ENCODE results near the gene KCNQ1.

KCNQ1 gene

DNA sequence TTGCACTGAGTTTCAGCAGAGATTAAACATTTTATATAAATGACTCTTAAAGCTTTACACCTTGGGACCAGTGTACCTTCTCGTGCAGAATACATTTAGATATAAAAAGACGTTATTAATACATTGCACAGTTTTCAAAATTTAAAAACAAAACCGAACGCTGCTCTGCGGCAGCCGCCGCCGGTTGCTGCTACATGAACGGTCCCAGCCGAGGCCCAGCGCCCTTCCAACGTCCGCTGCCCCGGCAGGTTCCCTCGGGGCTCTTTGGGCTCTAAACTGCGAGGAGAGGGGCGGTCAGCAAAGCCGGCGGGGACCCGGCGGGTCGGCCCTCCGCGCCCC lies 438.8 kb downstream of the KCNQ1 start:
- in situ Hi-C loops (cut with MboI; ENCODE audit: low sequenced_read_pairs): no loop called here

DNA sequence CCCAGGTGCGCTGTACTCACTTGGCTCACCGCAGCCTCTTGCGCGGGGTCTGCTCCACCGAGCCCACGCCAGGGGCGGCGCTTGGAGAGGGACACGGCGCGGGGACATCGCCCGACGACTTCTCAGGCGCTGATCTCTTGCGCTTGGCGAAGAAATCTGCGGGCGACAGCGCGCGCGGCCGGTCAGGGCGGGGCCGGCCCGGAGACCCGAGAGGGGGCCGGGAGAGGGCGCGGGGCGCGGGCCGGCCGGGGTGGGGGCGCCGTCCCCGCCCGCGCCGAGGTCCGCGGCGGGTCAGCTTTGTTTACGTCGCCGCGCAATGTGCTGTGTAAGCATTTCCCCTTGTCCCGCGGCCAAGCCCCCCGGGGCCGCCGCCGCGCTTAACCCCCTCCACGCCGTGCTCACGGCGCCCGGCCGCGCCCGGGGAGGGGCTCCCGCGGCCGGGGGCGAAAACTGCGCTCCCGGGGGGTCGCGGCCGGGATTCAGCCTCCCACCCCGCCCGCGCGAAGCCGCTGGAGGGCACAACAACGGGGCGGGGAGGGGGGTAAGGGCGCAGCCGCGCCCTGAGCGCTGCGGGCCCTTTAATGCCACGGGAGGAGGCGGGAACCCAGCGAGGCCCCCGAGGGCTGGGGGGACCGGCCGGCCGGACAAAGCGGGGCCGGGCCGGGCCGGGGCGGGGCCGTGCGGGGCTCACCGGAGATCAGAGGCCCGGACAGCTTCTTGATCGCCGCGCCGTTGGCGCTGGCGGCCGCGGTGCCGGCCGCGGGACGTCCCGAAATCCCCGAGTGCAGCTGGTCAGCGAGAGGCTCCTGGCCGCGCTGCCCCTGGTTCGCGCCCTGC lies 439.4 kb downstream of the KCNQ1 start:
- in situ Hi-C loops (cut with MboI; ENCODE audit: low sequenced_read_pairs): no loop called here

DNA sequence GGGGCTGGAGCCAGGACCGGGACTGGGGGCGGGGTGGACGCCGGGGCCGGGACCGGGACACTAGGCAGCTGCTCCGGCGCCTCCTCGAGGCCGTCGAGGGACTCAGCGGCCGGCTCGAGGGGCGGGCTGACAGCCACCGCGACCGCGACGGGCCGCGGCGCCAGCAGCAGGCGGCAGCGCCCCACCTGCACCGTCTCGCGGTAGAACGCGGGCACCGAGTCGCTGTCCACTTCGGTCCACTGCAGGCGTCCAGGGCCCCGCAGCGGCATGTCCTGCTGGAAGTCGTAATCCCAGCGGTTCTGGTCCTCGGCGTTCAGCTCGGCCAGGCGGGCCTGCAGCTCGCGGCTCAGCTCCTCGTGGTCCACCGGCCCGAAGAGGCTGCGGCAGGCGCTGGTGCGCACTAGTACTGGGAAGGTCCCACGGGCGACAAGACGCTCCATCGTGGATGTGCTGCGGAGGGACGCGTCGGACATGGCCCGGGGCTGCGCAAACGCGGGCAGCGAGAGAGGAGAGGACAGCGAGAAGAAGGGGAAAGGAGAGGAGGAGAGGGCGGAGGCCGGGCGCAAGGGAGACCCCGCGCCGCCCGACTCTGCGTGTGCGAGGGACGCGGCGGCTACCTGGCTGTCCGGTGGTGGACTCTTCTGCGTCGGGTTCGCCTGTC lies 440.3 kb downstream of the KCNQ1 start:
- in situ Hi-C loops (cut with MboI; ENCODE audit: low sequenced_read_pairs): no loop called here

GRCh38 chr11:2885678-2886081 lies 440.9 kb downstream of the KCNQ1 start, which contains the start of gene CDKN1C:
Gene CDKN1C, minus strand, starts transcription at chr11:2885775. Its CDS starts 319 bp downstream, at chr11:2885456.
- in situ Hi-C loops (cut with MboI; ENCODE audit: low sequenced_read_pairs): no loop called here

DNA sequence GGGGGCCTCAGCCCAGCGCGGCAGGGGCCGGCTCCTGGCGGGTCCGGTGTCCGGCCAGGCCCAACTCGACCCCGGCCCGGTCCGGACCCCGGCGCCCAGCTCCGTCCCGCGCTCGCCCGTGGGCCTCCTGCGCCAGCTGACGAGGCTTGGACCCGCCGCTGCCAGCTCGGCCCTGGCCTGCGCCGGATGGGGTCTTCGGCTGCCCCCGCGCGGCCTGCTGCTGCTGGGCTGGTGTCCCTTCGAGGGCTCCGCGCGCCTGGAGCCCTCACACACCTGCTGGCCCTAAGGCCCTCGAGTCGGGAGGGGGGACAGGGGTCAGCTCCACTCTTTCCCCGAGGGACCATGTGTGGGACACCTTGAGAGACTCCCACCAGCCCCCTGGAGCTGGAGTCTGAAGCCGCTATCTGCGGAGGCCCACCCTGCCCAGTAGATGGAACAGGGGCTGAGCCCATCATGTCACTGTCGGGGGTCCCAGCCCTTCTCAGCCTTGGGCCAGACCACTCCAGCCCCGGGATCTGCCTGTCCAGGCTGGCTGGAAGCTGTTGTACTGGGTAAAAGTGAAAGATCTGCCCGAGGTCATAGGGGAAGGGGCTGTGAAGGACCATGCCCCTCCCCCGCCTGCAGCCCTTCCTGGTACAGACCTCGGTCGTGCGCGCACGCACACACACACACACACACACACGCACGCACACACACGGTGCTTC lies 441.5 kb downstream of the KCNQ1 start:
- in situ Hi-C loops (cut with MboI; ENCODE audit: low sequenced_read_pairs): no loop called here

DNA sequence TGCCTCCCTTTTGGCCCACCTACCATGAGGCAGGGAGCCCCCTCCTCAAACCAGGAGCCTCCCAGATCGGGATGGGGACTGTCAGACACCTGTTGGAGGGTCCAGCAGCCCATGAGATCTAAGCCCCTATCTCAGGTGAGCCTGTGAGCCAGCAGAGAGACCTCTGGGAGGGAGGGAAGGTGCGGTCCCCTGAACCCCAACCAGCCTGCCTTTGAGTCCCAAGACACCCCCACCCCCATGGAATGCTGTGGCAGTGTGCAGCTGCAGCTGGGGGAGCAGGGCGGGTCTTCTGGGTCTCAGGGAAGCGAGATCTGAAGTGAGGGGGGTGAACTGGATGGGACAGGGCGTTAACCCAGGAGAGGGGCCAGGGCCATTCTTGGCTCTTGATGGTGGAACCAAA lies 442.1 kb downstream of the KCNQ1 start:
- in situ Hi-C loops (cut with MboI; ENCODE audit: low sequenced_read_pairs): no loop called here

DNA sequence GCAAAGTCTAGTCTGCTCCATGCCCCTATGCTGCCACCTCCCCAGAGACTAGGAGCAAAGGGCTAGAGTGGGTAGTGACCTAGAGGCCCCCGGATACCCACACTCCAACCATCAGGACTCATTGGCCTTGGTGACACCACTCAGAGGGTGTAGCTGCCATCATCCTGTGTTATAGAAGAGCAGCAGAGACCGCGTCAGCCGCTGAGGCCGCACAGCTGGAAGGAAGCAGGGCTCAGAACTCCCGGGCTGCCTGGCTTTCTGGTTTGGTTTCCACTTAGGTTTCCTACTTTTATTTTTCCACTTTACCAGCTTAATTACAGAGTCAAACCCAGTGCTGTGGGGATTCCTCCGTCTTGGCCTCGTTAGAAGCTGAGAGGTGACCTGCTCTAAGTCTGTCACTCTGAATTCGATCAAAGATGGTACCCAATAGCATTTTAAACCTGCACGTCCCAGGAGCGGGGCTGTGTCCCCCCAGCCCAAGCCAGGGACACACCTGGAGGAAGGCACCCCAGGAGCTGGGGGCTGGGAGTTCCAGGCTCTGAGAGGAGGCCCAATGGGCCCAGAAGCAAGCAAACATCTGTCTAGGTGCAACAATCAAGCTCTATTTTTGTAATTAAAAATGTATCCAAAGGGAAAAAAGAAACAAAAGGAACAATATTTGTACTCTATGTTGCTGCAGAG lies 442.8 kb downstream of the KCNQ1 start:
- in situ Hi-C loops (cut with MboI; ENCODE audit: low sequenced_read_pairs): no loop called here

- in situ Hi-C loops (cut with MboI; ENCODE audit: low sequenced_read_pairs): no loop called here
Measured at GRCh38 chr11:2888266-2888968, 443.6 kb downstream of the KCNQ1 start.

GRCh38 chr11:2889362-2890273 lies 444.8 kb downstream of the KCNQ1 start:
- in situ Hi-C loops (cut with MboI; ENCODE audit: low sequenced_read_pairs): no loop called here

GRCh38 chr11:2890466-2891294 lies 445.9 kb downstream of the KCNQ1 start:
- in situ Hi-C loops (cut with MboI; ENCODE audit: low sequenced_read_pairs): no loop called here

DNA sequence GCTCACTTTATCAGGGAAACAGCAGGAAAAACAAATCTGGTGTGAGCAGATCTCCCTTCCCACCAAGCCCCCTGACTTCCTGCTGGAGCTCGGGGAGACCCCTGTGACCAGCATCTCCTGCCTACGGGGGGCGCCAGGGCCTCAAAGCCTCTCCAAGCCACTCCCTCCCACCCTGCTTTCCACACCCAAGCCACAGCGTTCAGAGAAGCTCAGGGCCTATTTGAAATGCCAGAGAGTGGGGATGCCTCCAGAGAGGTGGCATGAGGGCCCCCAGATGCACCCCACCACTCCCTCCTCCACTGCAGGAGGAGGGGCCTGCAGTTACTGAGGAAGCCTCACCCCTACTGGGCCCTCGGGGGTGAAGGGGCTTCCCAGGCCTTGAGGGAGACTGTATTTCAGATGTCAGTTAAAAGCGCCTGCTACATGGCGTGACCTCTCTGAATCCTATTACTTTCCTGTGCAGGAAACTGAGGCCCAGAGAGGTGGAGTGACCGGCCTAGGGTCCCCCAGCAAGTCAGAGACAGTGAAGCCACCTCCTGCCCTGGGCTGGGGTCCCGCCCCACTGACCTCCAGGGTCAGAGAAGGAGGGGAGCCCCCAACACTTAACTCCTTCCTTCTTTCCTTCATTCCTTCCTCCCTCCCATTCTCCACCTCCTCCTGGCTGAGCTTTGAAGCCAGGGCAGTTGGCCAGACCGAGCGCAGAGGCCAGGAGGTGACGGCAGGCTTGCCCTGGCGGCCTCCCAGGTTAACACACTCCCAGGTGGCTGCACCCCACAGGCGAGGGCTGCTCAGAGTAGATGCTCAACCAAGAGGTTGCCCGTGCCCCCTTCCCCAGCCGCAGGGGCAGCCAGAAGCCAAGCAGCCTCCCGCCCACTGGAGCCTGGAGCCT lies 446.8 kb downstream of the KCNQ1 start:
- in situ Hi-C loops (cut with MboI; ENCODE audit: low sequenced_read_pairs): no loop called here

DNA sequence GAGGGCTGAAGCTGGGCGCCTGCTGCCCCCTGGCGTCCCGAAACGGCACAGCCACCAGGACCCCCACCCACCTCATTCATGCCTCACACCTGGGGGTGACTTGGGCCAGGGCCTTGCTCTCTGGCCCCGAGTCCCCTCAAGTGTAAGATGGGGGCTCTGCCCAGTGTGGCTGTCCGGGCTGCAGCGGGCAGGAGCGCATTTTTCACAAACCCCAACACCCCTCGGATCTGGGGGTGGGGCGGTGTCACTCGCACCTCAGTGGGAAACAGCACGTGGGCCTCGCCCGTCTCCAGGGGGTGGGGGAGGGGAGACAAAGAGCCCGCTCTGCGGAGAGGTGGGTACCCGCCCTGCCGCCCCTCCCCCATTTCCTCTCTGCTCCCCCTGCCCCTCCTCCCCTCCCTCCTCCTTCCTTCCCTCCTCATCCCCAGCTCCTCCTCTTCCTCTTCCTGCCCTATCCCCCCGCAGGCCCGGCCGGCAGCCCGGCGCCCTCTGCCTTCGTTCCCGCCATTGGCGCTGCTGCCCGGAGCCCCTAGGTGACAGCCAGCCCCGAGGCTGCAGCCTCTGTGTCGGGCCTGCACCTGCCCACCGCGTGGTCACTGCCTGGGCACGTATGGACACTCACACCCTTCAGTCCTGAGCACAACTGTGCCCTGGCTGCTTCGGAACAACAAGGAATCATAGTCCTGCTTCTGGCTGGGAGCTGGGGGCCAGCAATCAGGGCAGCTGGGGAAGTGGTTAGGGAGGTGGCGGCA lies 447.6 kb downstream of the KCNQ1 start:
- in situ Hi-C loops (cut with MboI; ENCODE audit: low sequenced_read_pairs): no loop called here

- in situ Hi-C loops (cut with MboI; ENCODE audit: low sequenced_read_pairs): no loop called here
Measured at GRCh38 chr11:2892967-2893528, 448.2 kb downstream of the KCNQ1 start.

GRCh38 chr11:2893935-2894334 lies 449.1 kb downstream of the KCNQ1 start:
- in situ Hi-C loops (cut with MboI; ENCODE audit: low sequenced_read_pairs): no loop called here

- in situ Hi-C loops (cut with MboI; ENCODE audit: low sequenced_read_pairs): no loop called here
Measured at GRCh38 chr11:2896047-2896446, 451.2 kb downstream of the KCNQ1 start.

DNA sequence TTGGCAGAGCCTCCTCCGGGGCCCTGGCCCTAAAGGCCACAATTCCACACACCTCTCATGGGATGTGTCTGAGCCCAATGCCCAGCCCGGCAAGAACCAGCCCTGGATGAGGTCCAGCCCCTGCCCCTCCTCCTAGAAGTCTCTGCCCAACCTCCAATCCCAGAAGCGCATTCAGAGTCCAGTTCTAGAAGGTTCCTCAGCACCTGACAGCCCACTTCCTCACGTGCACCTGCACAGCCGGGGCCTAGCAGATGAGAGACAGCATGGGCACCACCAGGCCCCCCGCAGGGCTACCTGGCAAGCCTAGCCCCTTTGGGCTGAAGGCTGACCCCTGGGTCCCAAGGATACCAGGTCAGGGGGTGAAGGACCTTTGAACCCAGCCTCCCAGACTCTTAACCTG lies 452.2 kb downstream of the KCNQ1 start:
- in situ Hi-C loops (cut with MboI; ENCODE audit: low sequenced_read_pairs): no loop called here

Measured in hTERT RPE-1 (cell line).